Suppressor macrophage treated with lipopolysaccharide for 1 hour (primary cell): ENCODE results near the gene PIGO.

ENCODE experiments used
- DNase-seq, 3 donors: peaks; one replicate each; pipeline ENCODE4 v3.0.0-alpha.2; 2020 to 2022

Gene PIGO

DNA sequence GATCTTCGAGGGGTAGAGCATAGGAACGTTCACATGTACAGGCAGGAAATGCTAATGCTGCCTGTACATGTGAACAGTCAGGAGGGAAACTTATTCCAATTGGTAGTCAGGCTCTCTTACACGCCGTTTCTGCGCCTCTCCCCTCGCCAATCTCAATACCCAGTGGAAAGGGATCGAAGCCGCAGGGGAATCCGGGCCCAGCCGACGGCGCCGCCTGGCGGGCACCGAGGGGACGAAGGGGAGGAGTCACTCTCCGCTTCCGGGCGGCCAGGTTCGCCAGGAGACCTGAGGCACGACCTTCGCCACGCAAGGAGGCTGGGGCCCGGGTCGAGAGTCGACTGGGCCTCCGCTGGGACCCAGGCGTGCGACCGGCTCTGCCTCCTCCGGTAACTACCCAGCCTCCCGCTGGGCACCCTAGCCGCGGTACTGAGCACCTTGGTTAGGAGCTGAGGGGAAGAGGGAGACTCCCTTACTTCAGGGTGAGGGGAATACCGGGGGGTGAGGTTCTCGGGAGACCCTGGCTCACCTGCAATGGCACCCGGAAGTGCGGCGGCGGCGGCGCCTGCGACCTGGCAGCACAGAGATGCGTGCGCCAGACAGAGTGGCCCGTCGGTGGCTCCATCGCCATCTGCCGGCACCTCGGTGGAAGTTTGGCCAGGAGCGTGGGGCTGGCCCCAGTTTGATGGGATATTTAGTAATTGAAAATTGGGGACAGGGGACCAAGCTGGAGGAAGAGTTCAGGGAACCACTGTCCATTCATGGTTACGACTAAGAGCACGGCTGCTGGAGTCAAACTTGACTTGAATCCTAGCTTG, at the start of gene PIGO:
TSS of gene PIGO (minus strand) at position 557 of the 815 bp plus-strand sequence. CDS start 1,026 bp downstream, outside the sequence.
- DNase-seq: peak; percentile 84 to 92 (median 90)

GRCh38 chr9:35142037-35142436, 45.6 kb upstream of the PIGO start:
- DNase-seq: no peak

DNA sequence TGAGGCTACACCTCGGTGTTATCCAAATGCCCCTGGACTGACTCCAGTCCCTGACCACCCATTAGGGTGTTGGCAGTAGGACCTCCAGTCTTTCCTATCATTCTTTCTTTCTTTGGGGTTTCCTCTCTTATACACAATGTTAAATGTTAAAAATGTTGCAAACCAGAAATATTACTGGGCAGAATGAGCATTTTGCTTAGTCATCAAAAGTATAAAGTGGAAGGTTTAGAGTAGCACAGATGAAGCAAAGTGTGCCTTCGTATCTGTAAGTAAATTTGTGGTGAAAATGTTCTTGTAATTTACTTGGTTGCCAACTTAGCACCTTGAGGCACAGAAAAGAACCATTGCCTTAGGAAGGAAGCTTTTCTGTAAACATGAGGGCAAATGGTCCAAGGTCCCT, 43.7 kb upstream of the PIGO start:
- DNase-seq: no peak

DNA sequence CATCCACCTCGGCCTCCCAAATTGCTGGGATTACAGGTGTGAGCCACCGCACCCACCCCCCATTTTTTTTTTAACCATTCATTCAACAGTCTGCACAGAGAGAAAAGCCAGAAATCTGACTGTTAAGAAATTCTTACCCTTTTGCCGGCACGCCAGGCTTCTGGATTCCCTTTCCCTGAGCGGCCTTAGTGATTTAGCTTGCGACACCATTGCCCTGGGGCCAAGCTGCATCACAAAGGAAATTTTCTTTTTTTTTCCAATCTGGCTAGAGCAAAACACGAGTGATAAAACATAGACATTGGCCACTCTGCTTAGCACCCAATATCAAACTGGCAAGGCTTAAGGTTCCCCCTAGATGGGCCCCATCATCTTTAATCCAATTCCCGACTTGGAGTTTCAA, 40.5 kb upstream of the PIGO start:
- DNase-seq: no peak

GRCh38 chr9:35135988-35136387, 39.6 kb upstream of the PIGO start:
- DNase-seq: no peak

- no peak for DNase-seq
Measured at GRCh38 chr9:35134920-35135319, 38.5 kb upstream of the PIGO start.

DNA sequence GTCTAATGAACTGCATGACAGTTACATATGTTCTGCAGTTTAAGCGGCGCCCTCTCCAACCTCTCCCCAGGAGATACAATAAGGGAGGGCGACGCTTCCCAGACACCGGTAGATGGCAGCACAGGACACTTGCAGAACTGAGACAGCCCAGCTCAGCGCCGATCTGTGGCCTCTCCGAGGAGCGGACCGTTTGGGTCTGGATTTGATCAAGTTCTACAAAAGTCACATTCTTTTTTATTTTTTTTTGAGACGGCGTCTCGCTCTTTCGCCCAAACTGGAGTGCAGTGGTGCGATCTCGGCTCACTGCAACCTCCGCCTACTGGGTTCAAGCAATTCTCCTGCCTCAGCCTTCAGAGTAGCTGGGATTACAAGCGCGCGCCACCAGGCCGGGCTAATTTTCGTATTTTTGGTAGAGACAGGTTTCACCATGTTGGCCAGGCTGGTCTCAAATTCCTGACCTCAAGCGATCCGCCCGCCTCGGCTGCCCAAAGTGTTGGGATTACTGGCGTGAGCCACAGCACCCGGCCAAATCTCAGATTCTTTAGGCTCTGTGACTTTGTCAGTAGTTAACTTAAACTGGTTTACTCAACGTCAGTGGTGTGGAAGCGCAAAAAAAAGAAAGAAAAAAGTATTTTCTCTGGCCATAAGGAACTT, 20.6 kb upstream of the PIGO start:
- DNase-seq: peak; percentile 95 to 97 (median 95)

GRCh38 chr9:35116539-35116897, 20.1 kb upstream of the PIGO start:
- no peak for DNase-seq

DNA sequence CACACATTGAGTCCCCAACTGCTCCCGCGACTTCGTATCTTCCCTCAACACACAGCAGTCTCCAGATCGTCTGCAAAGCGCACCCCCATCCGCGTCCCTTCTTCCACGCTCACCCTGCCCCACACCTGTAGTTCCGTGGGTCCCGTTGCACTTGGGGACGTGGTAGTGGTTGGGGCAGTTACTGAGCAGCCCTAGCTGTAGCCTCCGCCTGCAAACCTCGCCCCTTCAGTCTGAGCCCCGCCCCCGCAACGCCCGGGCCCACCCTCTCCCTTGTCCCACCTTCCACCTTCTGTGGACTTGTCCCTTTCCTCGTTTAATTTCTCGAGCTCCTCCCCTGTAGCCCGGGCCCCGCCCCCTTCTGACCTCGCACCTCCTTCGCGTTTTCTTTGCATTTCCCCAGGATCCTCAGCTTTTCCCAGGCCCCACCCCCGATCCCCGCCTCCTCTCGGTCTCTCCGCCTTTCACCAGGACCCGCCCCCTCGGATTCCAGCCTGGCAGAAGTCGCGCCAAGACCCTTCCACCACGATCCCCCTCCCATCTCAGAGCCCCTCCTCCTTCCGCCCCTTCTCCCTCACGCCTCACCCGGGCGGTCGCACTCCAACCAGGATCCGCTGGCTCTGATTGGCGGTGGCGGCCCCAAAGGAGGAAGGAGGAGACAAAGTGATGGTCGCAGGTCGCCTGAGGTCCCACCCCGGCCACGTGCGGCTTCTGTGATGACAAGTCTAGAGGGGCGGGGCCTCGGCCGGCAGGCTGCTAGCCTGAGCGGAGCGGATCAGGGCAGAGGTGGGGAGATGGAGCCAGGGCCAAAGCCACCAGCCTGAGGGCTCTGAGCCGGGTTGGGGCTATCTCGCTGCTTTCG, 19.5 kb upstream of the PIGO start, which contains the start of gene ATOSB:
TSS of gene ATOSB (minus strand) at position 183 of the 859 bp plus-strand sequence. CDS start 7,588 bp downstream, outside the sequence.
- DNase-seq: peak; percentile 97 to 98 (median 98)

GRCh38 chr9:35114840-35115628, 18.6 kb upstream of the PIGO start:
- peak; percentile 73 to 83 (median 79) for DNase-seq

DNA sequence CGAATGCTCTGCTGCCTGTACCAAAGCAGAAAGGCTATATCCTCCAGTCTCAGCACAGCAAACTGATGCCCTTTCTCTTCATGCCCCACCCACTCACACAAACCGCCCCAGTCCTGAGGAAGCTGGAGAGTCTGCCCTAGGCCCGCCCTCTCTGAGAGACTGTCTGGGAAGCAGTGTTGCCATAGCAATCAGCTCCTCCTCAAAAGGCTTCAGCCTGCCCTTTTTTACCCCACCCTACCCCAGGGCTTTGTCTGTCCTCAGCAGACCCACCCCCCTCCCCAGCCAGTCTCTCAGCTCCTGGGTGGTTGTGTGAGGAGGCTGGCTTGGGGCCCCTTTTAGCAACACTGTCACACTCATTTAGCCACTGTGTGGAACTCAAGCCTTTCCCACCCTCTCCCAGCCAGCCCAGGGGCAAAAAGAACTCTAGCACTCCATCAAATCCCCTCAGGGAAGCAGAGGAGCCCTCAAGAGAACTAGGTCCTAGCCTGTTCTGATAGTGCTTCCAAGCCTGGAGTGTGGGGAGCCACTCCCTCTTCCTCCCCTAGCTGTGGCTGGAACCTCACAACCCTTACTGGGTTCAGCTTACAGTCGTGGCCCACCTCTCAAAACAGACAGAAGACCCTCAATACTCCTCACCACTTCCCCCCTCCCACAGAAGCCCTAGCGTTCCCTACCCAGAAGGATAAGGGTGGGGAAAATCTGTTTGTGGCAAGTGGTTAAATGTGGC, 17.9 kb upstream of the PIGO start:
- peak; percentile 90 to 93 (median 92) for DNase-seq

- DNase-seq: peak; percentile 88 to 91 (median 90)
Measured at GRCh38 chr9:35112257-35113020, 16.0 kb upstream of the PIGO start.

- DNase-seq: peak; percentile 99
Measured at GRCh38 chr9:35111001-35111933, 14.9 kb upstream of the PIGO start.

GRCh38 chr9:35110327-35110761, 14.0 kb upstream of the PIGO start:
- peak; percentile 20 to 40 (median 31) for DNase-seq

DNA sequence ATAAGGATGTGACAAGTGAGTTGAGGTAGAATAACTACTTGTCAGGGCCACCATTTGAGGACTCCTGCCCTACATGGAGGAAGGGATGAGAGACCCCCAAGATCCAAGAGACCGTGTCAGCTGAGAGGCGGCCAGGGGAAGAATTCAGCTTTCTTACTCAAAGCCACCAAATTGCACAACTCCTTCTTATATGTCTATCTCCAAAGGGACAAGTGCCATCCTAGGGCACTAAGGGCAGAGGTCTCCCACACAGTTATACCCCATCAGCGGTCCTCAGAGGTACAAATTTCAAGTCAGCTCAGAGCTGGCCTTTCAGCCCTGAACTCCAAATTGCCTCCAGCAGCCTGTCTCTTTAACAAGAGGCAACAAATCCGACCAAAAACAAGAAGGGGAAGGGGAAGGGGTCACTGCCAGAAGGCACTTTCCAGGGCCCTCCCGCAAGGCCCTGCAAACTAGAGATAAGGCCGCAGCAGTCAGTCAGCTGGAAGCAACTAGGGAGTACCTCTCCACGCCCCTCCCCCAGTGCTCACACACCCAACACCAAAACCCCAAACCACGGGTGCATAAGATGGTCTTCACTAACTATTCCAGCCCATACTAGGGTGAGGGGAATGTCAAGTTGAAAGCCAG, 12.7 kb upstream of the PIGO start:
- no peak for DNase-seq

- no peak for DNase-seq
Measured at GRCh38 chr9:35108461-35108860, 12.1 kb upstream of the PIGO start.

DNA sequence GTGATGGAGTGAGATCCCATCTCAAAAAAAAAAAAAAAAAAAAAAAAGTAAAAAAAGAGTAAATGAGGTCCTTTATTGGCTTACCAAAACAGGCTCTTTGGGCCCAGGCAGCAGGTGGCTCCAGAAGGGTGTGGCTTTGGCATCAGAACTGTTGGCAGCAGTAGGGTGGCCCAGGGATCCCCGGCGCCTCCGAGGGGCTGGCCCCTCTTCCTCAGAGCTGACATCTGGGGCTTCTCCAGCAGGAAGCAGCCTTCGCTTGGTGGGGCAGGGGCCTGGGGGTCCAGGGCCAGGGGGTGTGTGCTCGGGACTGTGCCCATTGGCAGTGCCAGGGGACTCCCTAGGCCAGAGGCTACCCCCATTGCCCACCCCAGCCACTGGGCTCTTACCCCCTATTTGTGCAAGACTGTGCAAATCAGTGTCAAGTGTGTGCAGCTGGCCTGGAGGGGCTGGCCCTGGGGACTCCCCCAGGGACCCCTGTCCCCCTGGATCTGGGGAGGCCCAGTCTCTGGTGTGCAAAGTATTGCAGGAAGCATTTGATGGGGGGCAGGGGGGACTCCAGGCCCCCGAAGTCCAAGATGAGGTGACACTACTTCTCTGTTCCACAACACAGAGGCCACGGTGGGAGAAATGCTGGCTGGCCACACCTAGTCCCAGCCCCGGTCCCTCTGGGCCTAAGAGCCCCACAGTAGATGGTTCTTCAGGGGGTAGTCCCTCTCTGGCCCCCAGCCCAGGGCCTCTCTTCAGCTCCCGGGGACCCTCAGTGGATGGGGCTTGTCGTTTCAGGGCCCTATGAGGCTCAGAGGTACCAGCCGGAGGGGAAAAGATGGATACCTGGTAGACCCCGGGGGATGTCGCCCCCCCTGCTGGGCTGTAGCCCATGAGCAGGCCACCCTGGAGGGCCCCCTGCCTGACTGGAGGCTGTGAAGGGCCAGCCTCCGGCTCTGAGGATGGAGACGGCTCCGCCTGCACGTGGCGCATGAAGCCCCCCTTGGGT, 11.2 kb upstream of the PIGO start:
- DNase-seq: no peak

DNA sequence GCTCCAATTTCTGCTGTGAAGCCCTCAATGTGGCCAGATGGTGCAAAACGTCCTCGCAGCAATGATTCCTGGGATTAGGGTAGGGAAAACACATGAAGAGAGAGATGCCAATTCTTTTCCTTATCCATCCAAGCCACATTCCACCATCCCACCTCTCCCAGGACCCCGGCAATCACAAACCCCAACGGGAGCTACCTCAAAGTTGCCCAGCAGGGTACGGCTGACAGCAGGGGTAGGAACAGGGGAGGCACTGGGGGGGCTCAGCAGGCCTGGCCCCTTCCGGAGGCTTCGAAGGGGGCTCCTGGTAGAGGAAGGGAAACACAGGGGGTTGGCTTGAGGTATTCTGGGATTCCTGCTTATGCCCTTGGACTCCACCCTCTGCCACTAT, 9.9 kb upstream of the PIGO start:
- no peak for DNase-seq
